Upper lobe of left lung (tissue), 6 donors: ENCODE results near the gene HSPG2. TPM values are rescaled to one million over a fixed set of nuclear protein-coding genes. Genes with fewer than 3 reads are reported as not detected.

Experiments
- ATAC-seq, 2 donors: fragments of 200-7000 bp; cut with Tn5 transposase; one replicate each; pipeline ENCODE4 v1.9.1; 2022; ENCODE audit warnings: mild to moderate bottlenecking in 2 of 2, moderate library complexity in 2 of 2; ENCODE audit not compliant: low FRiP score in 2 of 2
- DNase-seq, 2 donors: peaks; one replicate each; pipeline ENCODE4 v3.0.0-alpha.2; 2019 to 2020
- H3K27ac ChIP-seq, 4 donors: fragments of 200-600 bp; sonication (generic); one replicate each; pipeline ENCODE4 v1.5.1; 2016 to 2019
- H3K27me3 ChIP-seq, 4 donors: fragments of 200-600 bp; sonication (generic); one replicate each; pipeline ENCODE4 v1.5.1; 2017 to 2019
- H3K36me3 ChIP-seq, 4 donors: fragments of 200-600 bp; sonication (generic); one replicate each; pipeline ENCODE4 v1.5.1; 2016 to 2019
- H3K4me1 ChIP-seq, 4 donors: fragments of 200-600 bp; sonication (generic); one replicate each; pipeline ENCODE4 v1.5.1; 2018 to 2019
- H3K4me3 ChIP-seq, 4 donors: fragments of 200-600 bp; sonication (generic); one replicate each; pipeline ENCODE4 v1.5.1; 2017 to 2019; ENCODE audit warnings: mild to moderate bottlenecking in 2 of 4, moderate library complexity in 1 of 4
- H3K9me3 ChIP-seq, 4 donors: fragments of 200-600 bp; sonication (generic); one replicate each; pipeline ENCODE4 v1.5.1; 2018 to 2019
- CTCF ChIP-seq, 6 experiments: fragments of 450-650 bp in 4 of 6; fragments of 200-600 bp in 2 of 6; sonication (generic) in 2 of 6; IDR thresholded peaks; one replicate each; pipeline ENCODE4 v1.5.1; 2016 to 2019; ENCODE audit warnings: antibody characterized with exemption in 6 of 6
- EP300 ChIP-seq, 4 donors: sonication (generic); formaldehyde crosslinking; IDR thresholded peaks; one replicate each; pipeline ENCODE4 v1.5.1; 2017; ENCODE audit warnings: antibody characterized with exemption in 4 of 4, control low read depth in 2 of 4
- POLR2A ChIP-seq, 4 donors: fragments of 450-650 bp; IDR thresholded peaks; one replicate each; pipeline ENCODE4 v1.5.1; 2016 to 2017; ENCODE audit warnings: antibody characterized with exemption in 4 of 4, mild to moderate bottlenecking in 2 of 4
- POLR2AphosphoS5 ChIP-seq, 2 donors: sonication (generic); formaldehyde crosslinking; IDR thresholded peaks; one replicate each; pipeline ENCODE4 v1.5.1; 2017; ENCODE audit warnings: antibody characterized with exemption in 2 of 2
- WGBS, 2 donors: methylation state at CpG; one replicate each; pipeline ENCODE4 v1.1.5; 2017 to 2018; 5-methylcytosine and 5-hydroxymethylcytosine counted together
- total RNA-seq, 6 donors: library from RNA; depleted of rRNA in 4 of 6; stranded (reverse); fragments of >200 nt in 4 of 6; gene quantifications; one replicate each; pipeline versions ENCODE4 v1.1.0 to v1.2.1, GENCODE V29; 2016 to 2021
- donor health status: DM: no; HTN: no; CAD: no; lungs with moderate emphysema.
- donor health status: DM: no; HTN: yes; CAD: no; lungs with severe emphysema.

The HSPG2 gene
- total RNA-seq, 6 donors from 2014 or later, result 104 to 433 (median 227) TPM

- ATAC-seq (no peak), DNase-seq (no peak)
- H3K36me3 ChIP-seq, result peaks cover 0 to 1% (median under 1%) of the 10 kb centered on the region in 4 donors
- H3K27me3 ChIP-seq, result no peaks in the 10 kb centered on the region
- H3K9me3 ChIP-seq, result no peaks in the 10 kb centered on the region
- TF ChIP-seq CTCF (IDR thresholded peaks at IDR 0.05) (no peak), EP300 (IDR thresholded peaks at IDR 0.05) (no peak), POLR2AphosphoS5 (IDR thresholded peaks at IDR 0.05) (no peak), POLR2A (IDR thresholded peaks at IDR 0.05) (no peak)
- H3K27ac ChIP-seq, result peak overlapping the region in 2 of 4 donors; percentile 47 to 71
- 80 to 82% methylated on average over 13 of the region's 13 CpGs for whole genome bisulfite sequencing, 2 donors
- H3K4me1 ChIP-seq, result peaks cover 48 to 72% (median 60%) of the 10 kb centered on the region in 4 donors
- no peak overlapping the region for H3K4me3 ChIP-seq
Measured at GRCh38 chr1:21900766-21901472, 36.2 kb downstream of the HSPG2 start.

DNA sequence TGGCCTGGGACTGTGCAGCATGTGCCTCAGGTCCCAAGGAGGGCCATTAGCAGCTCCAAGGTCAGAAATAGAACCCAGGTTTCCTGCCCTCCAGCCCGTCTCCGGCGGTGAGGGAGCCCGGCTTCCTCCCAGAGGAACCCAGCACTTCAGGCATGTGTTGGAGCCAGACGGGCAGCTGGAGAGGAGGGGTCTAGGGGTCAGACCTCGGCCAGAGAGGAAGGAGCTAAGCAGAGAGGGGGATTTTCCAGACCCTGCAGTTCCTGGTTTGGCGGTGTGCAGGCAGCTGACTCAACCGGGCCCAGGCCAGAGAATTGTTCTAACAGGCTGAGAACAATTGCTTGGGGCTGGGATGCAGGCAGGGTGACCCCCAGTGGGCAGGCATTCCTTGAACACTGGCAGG lies 37.1 kb downstream of the HSPG2 start:
- TF ChIP-seq POLR2AphosphoS5 (IDR thresholded peaks at IDR 0.05), result no peak
- TF ChIP-seq POLR2A (IDR thresholded peaks at IDR 0.05), result no peak
- TF ChIP-seq EP300 (IDR thresholded peaks at IDR 0.05), result no peak
- no peak for TF ChIP-seq CTCF (IDR thresholded peaks at IDR 0.05)
- WGBS, 2 donors, result 20 to 41% methylated on average over 4 to 5 of the region's 8 CpGs
- Histone ChIP-seq H3K36me3 (peaks cover 3 to 11% (median 8%) of the 10 kb centered on the region in 4 donors), H3K27ac (peak overlapping the region in 2 of 4 donors; percentile 35 to 43), H3K4me3 (no peak overlapping the region), H3K4me1 (peaks cover 45 to 69% (median 56%) of the 10 kb centered on the region in 4 donors), H3K27me3 (no peaks in the 10 kb centered on the region), H3K9me3 (no peaks in the 10 kb centered on the region)
- DNase-seq (no peak), ATAC-seq (no peak)

DNA sequence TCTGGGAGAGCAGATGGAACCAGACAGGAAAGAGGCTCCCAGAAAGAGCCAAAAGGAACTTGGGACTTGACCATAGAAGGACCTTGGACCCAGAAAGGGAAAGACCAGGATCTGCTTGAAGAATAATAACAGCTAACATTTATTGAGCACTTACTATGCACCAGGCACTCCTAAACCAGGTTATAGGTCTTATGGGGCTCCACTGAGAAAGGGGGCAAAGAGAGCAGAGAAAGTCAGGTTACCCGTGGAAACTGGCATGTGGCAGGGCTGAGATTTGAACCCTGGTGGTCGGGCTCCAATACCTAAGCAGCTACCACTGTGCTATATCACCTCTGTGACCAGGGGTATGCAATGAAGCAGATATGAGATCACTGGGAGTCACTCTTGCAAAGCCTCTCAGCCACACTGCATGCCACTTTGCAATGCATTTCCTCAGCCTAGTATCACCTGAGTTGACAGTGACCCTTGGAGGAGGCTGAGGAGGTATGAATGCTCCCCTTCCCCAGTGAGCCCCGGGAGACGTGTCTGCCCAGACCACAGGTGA lies 37.8 kb downstream of the HSPG2 start:
- DNase-seq (no peak), ATAC-seq (no peak)
- Histone ChIP-seq H3K4me1 (peaks cover 41 to 65% (median 54%) of the 10 kb centered on the region in 4 donors), H3K4me3 (no peak overlapping the region), H3K27ac (peak overlapping the region in 1 of 4 donors; percentile 43), H3K27me3 (no peaks in the 10 kb centered on the region), H3K9me3 (no peaks in the 10 kb centered on the region), H3K36me3 (peaks cover 3 to 17% (median 12%) of the 10 kb centered on the region in 4 donors)
- TF ChIP-seq EP300 (IDR thresholded peaks at IDR 0.05), result no peak
- no peak for TF ChIP-seq POLR2A (IDR thresholded peaks at IDR 0.05)
- no peak for TF ChIP-seq CTCF (IDR thresholded peaks at IDR 0.05)
- no peak for TF ChIP-seq POLR2AphosphoS5 (IDR thresholded peaks at IDR 0.05)
- WGBS, 2 donors, result 63 to 88% methylated on average over 2 to 4 of the region's 4 CpGs

DNA sequence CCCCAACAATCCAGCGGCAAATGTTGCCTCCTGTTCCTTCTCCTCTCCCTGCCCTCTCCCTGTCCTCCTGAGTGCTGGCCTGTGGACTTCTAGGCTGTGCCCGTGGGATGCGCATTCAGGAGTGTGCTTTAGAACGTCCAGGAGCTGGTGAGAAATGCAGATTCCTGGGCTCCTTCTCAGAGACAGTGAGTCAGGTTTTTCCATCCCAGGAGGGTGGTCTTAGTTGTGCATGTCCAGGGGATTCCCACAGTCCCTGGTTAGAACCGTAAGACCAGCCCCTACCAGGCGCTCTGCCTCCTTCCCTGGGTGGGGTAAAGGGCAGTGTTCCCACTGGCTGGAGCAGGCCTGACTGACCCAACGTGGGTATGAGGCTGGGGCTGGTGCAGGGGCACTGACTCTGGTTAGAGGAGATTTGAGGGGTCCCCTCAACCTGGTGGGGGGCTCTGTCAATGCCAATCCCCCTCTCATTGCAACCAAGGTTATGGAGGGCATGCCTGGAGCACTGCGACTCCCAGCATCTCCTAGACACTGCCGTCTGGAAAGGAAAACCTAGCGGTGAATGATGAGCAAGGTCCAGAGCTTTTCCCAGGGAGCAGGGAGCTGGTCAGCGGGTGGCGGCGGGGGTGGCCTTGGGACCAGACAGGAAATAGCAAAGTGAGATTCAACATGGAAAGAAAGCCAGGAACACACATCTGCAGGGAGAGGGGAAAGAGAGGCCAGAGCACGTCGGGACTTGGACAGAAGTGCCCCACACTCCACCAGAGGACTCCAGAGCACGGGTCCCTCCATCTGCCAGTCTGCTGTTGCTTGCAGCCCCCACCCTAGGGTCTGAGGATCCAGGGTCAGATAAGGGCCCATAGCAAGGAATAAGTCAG lies 38.5 kb downstream of the HSPG2 start:
- ATAC-seq, result no peak
- DNase-seq, result no peak
- WGBS, 2 donors, result 66 to 72% methylated on average over 13 to 16 of the region's 16 CpGs
- no peaks in the 10 kb centered on the region for H3K27me3 ChIP-seq
- H3K4me3 ChIP-seq, result no peak overlapping the region
- peaks cover 3 to 20% (median 12%) of the 10 kb centered on the region in 4 donors for H3K36me3 ChIP-seq
- no peaks in the 10 kb centered on the region for H3K9me3 ChIP-seq
- TF ChIP-seq EP300 (IDR thresholded peaks at IDR 0.05) (no peak), POLR2AphosphoS5 (IDR thresholded peaks at IDR 0.05) (no peak), POLR2A (IDR thresholded peaks at IDR 0.05) (no peak), CTCF (IDR thresholded peaks at IDR 0.05) (no peak)
- peaks cover 33 to 57% (median 50%) of the 10 kb centered on the region in 4 donors for H3K4me1 ChIP-seq
- peak overlapping the region in 2 of 4 donors; percentile 10 to 38 for H3K27ac ChIP-seq
